GM21529 (cell line): Measurements from ENCODE around the gene KIF14.
"Not testable (repeated sequence)": the region's sequence is repeated elsewhere in the genome, so short reads cannot be mapped to it uniquely, and the experiment has no call there.

Experiments used
- ATAC-seq: cut with Tn5 transposase; IDR thresholded peaks from one replicate; pipeline ENCODE4 v1.9.1; 2021; ENCODE audit not compliant: unreplicated experiment

Gene KIF14

DNA sequence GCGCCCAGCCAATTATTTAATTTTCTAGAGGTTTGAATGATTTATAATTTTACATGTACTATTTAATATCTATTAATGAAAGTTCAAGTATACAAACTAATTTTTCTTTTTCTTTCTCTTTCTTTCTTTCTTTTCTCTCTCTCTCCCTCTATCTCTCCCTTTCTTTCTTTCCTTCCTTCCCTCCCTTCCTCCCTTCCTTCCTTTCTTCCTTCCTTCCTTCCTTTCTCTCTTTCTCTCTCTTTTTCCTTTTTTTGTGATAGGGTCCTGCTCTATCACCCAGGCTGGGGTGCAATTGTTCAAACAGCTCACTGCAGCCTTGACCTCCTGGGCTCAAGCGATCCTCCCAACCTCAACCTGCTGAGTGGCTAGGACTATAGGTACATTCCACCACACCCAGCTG, 16.1 kb upstream of the KIF14 start:
- ATAC-seq: no peak

DNA sequence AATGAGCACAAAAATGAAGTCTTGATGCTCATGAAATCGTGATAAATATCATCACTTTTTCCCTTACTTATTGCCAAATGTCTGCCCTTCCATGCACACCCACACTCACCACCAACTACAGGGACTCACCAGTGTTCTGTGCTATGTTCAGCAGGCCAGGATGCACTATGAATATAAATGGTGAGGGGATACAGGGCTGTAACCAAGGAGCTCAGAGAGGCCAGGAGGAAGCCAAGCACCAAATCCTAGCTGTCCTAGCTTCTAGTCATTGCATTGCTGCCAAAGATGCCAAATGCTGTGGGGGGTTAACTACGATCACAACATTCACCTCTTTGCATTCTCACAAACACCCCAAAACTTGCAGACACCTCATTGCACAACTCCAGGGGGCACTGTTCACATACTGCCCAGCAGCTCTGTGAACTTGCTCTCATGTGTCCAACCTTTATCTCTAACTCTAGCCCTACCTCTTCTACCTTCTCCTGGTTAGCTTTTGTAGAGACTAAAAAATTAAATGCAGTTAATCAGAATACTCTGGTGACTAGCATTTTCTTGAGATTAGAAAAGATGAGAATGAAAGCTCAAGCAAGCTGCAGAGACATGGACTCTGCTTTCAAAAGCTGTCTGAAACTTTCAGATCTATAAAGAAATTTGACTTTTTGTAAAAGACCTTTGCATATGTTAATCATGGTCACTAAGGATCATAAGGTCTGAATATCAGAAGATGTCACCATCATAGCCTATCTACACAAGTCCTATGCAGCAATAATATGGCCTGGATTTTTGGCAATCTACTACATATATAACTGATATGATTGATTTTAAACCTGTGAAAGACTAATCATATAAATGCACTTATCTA, 13.9 kb upstream of the KIF14 start:
- peak; percentile 42 for ATAC-seq

DNA sequence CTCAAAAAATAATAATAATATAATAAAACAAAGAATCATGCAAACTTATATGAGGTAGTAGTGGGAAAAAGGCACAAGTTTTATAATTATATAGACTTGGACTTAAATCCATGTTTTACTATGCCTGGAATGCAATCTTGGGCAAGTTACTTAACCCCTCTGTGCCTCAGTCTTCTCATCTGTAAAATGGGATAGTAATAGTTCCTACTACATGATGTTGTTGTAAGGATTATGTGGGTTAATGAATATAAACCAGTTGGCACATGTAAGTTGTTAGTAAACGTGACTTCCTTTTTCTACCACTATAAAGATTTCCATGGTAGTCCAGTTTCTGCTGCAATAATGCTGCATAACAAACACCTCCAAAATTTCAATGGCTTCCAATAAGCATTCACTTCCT, 10.8 kb upstream of the KIF14 start:
- ATAC-seq: no peak

DNA sequence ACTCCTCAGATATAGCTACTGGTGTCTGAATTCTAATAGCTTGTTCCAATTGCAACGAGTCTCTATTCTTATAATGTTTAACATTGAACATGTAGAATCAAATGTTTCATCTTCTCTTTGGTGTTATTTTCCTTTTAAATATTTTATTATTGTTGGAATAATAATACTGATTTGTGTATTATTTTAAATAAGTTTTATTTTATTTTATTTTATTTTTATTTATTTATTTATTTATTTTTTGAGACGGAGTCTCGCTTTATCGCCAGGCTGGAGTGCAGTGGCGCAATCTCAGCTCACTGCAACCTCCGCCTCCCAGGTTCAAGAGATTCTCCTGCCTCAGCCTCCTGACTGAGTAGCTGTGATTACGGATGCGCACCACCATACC, 10.0 kb upstream of the KIF14 start:
- not testable (repeated sequence) for ATAC-seq

DNA sequence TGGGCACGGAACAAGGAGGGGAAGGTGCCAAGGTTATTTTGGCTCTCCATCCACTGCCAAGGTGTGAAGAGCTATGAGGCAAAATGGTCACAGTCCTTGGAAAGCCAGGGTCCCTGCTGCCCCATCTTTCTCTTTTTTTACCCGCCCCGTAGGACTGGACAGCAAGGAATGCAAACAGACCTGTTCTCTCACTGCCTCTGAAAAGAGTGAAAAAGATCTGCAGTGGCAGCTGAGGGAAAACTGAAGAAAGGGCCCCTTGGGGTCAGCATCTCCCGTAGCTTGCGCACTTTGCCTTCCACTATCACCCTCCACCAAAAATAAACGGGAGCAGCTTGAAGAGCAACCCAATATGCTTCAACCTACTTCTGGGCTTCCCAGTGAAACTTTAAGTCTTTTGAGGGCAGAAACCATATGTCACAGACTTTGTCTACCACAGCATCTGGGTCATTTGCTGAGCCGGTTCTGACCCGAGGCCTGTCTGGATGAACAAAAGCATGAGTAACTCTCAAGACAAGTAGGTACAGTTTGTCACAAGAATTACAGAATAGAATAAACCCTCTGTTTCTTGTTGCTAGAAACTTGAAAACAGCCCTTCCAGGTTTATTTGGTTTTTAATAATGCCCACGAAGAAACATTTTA, 9.4 kb upstream of the KIF14 start:
- ATAC-seq: no peak

DNA sequence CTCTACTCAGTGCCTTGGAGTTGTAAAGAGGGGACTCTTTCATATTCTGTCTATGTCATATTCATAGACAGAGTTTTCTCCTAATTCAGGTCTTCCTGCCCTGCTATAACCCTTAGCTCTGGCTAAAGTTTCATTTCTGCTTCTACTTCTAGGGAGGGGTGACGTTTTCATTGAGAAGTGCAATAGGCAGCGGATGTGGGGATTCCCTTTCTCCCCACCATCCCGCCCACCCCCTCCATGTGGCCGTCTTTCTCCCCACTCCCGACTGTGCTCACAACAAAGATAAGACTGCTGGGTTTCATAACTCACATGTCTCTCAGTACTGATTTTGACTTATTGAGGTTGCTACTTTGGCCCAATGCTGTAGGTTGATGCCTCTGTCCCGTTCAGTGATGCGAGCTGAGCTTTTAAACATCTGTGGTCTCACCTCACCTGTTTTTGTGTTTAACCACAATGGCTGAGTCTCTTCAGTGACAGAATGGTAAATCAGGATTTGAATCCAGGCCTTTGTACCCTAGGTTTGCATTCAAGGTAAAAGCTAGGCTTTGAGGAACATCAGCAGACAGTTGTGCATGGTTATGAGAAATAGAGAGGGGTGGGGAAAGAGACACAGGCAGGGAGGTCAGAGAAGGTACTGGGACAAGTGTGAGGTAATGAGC, 7.8 kb upstream of the KIF14 start:
- ATAC-seq: peak; percentile 82

DNA sequence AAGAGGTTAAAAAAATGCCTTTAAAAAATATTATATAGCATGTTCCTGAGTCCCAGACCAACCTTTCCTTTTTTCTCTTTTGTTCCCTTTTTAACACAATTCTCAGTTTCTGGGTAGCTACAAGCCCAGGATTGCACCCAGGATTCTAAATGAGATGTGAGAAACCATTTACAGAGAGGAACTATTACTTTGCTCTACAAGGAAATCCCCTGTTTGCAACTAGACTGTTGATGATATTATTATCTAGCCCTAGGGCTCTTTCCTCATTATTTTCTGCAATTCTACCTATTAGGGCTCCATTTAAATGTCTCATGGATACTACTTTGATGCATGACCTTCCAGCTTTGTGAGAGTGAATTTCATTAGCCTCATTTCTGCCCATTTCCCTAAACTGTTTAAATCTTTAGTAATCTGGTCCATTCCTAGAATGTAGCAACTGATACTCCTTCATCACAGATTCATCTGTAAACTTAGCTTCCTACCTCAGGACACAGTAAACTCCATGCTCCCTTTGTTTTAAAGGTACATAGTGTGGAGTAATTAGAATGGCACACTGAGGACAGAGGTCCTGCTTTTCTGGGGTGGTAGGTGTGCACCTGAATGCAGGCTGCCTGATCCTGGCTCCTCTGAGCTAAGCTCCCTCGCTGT, 7.1 kb upstream of the KIF14 start:
- peak; percentile 21 for ATAC-seq

DNA sequence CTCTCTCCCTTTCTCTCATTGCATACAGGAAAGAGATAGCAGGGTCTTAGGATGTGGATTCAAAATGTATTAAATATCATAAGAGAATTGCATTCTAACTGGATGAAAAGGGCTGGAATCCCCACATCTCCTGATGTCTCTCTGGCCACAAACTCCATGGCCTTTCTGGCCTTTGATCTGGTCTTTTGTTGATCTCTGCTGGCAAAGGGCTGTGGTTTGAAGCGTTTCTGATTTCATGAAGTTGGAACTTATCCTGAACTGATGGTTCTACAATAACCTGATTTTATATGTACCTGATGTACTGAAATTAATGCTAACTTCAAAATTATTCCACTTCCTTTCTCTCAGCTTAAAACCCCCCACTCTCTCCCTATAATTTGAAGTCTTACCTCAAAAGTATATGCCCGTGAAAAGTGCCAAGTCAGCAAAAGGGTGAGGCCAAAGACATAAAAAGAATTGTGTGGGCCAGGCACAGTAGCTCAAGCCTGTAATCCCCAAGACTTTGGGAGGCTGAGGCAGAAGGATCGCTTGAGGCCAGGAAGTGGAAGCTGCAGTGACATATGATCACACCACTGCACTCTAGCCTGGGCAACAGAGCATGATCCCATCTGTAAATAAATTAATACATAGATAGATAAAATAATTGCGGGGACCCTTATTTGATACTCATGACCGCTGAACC, 6.4 kb upstream of the KIF14 start:
- ATAC-seq: no peak

DNA sequence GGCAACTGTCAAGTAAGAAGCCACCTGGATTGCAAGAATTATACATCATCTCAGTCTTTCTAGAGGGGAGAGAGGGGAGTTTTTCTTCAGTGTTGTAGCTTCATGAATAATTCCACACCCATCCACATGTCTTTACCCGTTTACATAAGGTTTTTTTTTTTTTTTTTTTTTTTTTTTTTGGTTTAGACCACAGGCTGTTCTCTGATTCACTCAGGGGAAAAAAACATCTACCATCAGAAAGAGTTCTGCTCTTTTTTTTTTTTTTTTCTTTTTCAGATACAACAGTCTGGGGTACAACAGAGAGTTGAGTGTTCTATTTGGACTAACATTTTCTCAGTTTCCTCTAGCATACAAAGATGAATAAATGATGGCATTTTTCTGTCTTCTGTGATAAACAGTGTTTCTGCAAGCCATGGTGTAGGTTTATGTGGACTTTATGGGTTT, 4.9 kb upstream of the KIF14 start:
- peak; percentile 10 for ATAC-seq

DNA sequence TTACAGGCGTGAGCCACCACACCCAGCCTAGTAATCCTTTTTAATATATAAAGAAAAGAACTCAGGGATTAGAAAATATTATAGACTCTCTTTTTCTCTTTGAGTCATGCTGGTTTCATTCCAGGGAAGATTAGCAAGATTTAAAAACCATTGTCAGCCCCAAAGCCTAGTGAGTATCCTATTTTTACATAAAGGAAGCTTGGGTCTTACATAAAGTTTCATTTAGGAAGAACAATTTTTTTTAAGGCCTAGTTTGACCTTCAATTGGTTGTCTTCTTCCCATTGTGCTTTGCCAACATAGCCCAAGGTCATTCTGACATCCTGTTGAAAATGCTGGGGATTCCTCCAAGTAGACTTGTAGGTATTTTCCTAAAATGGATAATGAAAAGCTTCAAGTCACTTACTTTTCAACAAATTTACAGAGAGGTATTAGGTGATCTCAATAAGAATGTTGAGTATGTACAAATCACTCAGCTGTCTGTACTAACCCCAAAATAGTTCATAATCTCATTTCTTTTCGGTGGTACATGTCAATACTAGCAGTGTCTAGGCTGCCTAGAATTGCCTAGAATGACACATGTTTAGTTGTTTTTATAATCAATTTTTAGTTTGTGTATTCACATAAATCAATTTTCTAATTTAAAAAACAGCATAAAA, 4.3 kb upstream of the KIF14 start:
- no peak for ATAC-seq

DNA sequence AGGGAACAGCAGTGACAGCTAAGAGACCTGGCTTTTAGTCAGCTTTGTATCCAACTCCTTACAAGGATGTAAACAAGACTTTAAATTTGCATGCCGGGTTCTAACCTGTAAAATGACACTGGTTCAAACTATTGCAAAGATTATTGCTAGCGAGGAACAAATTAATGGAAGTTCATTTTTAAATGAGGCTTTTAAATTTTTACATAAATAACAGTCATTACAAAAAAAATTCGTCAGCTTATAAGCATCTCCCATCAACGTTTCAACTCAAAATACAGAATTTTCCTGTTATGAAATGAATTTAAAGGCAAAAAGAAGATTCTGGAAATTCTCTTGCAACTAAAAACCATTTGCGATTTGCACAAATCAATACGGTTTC, 668 bp downstream of the KIF14 start:
- no peak for ATAC-seq

DNA sequence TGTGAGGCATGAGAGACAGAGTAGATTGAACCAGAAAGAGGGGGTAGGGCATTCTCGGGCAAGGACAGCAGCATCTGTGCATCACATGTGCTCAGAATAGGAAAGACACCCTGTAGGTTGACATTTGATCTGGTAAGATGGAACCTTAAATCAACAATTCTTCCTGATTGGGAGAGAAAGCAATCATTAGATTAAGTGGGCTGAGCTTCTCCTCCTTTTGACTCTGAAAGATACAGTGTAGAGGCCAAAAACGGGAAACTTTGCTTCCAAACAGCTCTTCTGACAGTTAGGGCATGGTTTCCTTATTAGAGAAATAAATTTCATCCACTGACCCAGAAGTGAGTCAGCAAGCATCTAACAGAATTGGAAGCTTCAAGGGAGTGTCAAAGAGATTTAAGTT, 9.7 kb downstream of the KIF14 start:
- ATAC-seq: no peak

DNA sequence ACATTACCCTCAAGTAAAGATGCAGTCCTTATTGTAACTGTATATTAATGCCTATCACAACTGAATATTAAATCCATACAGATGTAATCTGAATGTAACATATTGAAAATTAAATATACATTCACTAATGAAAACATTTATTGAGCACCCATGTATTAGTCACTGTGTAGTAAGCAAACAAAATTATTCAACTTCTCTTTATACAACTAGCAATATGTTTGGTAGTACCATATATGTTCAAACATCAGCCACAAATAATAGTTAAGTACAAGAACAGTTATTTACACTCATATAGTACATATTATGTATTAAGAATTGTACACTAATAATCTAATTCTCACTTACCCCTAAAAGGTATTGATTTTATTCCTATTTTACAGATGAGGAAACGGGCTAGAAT, 17.9 kb downstream of the KIF14 start:
- ATAC-seq: no peak

DNA sequence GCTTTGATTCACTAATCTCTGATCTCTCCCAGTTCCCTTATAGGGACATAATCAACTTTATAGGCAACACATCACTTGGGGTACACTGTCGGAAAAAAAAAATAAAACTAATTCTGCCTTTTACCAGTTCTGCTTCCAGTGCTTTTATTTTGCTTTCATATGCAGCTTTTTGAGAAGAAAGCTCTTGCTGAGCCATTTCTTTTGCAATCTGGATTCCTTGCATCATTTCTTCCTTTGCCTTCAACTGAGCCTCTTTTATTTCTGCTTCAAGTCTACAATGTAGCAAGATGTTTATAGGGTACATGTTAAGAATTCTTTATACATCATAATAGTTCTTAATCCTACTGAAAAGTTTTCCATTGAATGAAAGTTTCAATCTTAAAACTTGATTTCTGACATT, 30.6 kb downstream of the KIF14 start:
- ATAC-seq: no peak

DNA sequence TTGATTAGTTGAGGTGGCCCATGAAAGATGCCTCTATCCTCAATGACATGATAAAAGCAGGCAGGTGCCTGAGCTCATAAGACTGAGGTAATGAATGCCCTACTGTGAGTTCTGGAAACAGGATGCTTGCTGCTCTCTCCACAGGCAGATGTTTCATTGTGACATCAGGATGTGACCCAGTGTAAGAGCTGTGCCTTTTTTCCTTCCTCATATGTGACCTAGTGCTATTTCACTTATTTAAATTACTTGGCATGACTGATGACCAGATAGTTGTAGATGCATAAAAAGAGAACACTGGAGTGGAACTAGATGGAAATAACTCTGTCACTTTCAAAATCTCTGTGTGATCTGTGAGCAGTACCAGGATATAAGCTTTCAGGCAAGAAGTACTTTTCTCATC, 31.9 kb downstream of the KIF14 start:
- peak; percentile 71 for ATAC-seq

DNA sequence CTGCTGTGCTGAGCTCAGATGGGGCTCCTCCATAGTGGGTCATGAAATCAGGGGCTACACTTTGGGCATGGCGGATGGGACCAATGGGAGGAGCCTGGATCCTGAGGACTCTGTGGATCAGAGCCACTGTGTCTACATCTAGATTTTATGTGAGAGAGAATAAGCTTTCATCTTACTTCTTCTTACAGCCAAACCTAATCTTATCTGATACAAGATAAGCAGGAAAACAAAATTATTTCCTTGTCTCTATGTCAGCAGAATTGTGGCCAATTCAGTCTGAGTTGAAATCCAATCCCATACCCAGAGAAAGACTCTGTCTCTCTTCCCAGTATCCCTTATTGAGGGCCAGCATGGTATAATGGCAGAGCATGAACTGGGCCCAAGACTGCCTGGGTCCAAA, 56.2 kb downstream of the KIF14 start:
- ATAC-seq: no peak

DNA sequence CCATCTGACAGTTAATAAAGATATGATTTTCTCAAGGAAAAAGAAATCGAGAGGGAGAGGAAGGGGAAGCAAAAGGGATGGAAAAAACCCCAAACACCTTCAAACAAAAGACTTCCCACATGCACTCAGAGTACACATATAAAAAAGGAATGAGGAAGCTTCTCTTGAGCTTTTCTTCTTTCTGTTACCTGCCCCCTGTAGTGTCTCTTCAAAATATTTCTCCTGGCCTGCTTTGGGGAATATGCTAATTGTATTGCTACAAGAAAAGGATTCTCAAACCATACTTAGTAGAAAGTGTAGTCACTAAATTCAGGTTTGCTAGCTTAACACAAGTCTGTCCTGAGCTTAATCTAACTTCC, 58.7 kb downstream of the KIF14 start:
- ATAC-seq: peak; percentile 35

DNA sequence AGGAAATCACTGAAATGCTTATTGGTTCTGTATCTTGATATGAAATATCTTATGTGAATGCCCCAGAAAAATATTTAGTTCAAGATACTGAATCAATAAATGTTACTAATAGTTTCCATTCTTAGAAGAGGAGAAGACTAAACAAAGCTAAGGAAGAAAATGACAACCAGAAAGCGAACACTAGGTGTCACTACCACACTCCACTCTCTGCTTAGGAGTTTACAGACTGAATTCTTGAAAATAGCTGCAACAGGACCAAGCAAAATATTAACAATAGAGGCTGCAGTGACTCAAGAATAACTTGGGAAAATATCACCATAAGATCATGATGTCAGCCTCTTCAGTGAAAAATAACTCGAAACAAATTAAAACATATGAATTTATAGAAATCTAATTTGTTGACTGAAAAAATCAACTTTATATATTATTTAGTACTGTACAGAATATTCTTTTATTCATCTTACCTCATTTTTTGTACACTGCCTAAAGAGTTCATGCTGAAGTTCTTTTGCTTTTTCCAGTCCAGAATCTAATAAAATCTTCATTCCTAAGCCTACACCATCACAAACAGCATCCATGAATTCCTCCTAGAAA, 61.6 kb downstream of the KIF14 start:
- ATAC-seq: peak; percentile 44

DNA sequence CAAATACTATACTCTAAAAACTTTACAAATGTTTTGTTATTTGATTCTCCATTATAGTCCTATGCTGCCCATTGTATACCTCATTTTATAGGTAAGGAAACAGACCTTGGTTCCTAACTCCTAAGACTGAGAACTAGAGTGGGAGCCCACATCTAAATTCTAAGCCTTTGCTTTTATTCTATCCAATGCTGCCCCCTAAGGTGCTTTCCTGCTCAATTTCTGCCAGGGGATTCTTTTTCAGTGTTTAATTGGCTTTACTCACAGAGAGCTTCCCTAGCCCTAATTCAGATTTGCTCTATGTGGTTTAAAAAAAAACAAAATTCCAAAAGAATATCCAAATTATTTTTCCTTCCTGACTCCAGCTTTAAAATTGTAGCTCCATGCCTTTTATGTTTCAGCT, 64.5 kb downstream of the KIF14 start:
- ATAC-seq: no peak

DNA sequence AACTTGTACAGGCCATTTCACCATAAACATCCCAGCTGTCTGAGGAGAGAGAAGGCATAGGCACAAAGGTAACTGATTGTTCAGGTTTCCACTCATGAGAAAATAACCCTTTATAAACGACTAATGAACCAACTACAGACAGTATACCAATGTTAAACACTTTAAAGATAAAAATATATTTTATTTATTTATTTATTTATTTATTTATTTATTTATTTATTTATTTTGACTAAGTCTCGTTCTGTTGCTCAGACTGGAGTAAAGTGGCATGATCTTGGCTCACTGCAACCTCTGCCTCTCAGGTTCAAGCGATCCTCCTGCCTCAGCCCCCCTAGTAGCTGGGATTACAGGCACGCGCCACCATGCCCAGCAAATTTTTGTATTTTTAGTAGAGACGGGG, 67.8 kb downstream of the KIF14 start:
- not testable (repeated sequence) for ATAC-seq
